Measurements from ENCODE around the gene ANXA2R.
"Not testable (repeated sequence)": the region's sequence is repeated elsewhere in the genome, so short reads cannot be mapped to it uniquely, and the experiment has no call there.

DNA sequence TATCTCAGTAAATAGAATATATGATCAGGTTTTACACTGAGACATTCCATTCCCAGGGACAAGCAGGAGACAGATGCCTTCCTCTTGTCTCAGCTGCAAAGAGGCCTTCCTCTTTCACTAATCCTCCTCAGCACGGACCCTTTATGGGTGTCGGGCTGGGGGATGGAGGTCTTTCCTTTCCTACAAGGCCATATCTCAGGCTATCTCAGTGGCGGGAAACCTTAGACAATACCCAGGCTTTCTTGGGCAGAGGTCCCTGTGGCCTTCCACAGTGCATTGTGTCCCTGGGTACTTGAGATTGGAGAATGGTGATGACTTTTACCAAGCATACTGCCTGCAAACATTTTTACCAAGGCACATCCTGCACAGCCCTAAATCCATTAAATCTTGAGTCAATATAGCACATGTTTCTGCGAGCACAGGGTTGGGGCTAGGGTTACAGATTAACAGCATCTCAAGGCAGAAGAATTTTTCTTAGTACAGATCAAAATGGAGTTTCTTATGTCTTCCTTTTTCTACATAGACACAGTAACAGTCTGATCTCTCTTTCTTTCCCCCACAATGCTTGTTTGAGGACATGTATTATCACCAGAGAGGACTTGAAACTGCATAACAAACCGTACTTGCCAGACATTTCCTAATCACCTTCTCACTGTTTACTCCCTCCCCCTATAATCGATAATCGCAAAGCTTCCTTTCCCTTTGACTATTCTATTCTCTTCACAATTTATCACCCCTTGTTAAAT lies 37.5 kb upstream of the ANXA2R start:
- TF ChIP-seq POLR2A (IDR thresholded peaks at IDR 0.05), result not testable (repeated sequence)
- TF ChIP-seq, protein P1, sequence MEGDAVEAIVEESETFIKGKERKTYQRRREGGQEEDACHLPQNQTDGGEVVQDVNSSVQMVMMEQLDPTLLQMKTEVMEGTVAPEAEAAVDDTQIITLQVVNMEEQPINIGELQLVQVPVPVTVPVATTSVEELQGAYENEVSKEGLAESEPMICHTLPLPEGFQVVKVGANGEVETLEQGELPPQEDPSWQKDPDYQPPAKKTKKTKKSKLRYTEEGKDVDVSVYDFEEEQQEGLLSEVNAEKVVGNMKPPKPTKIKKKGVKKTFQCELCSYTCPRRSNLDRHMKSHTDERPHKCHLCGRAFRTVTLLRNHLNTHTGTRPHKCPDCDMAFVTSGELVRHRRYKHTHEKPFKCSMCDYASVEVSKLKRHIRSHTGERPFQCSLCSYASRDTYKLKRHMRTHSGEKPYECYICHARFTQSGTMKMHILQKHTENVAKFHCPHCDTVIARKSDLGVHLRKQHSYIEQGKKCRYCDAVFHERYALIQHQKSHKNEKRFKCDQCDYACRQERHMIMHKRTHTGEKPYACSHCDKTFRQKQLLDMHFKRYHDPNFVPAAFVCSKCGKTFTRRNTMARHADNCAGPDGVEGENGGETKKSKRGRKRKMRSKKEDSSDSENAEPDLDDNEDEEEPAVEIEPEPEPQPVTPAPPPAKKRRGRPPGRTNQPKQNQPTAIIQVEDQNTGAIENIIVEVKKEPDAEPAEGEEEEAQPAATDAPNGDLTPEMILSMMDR (IDR thresholded peaks at IDR 0.05), result not testable (repeated sequence)
